C1 segment of cervical spinal cord (tissue), 14 donors: Measurements from ENCODE around the gene ERCC4.

Experiments used
- DNase-seq, 14 donors: peaks; one replicate each; lab custom pipeline; 2025; lab: John Stamatoyannopoulos, UW

ERCC4 gene

DNA sequence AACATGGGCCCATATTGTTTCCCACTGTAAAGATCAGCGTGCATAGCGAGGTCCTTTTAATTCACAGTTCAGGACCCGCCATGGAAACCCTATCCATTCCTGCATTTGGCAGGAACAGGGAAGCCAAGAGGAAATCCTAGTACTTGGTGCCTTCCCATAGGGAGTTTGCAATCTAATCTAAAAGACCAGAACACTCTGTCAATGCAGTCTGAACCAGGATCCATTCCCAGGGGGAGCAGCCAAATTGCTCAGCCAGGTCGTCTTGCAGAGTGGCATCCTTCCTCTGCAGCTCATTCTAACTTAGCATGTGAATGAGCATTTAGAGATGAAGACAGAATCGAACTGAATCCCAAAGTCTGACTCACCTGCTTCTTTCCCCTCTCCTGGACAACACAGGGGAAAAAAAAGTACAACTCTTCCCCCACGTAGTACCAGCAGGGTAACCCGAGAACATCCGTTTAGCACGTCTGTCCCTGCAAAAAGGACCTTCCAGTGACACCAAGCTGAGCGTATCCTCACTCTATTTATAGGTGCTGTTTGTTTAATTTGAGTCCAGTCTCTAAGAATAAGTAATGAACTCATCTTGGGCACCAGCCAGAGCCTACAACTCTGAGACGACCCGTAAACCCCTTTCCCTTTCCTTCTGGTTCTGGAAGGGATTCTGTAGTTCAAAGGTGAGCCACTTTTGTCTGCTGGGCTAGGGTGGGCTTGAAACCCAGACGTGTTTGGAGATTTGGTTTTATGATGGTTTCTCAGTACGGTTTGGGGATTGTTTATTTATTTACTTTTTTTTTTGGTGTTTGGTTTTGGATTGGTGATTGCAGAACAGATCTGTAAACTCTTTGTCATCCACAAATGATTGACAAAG lies 74.5 kb downstream of the ERCC4 start:
- DNase-seq: no peak

GRCh38 chr16:13995194-13995593 lies 75.2 kb downstream of the ERCC4 start:
- no peak for DNase-seq

DNA sequence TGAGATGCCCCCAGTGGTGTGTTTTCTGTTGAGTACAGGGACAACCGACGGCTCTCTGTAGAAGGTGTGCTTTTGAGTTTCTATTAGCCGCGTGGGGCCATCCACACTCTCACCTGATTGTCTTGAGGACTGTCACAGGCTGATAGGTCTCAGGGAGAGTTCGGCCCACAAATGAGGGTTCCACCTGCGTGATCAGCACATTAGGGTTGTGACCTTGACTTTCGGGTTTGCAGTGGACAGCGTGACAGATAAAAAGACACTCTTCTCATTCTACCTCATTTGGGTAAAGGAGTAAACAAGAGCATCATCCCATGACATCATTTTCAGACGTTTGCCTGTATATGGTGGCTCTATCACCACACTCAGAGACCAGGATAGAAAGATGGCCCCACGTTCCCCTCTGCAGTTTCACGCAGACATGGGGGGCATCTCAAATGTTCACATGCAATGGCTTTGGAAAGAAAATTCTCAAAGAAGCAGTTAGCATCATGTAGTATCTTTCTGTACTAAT lies 76.9 kb downstream of the ERCC4 start:
- DNase-seq: no peak

GRCh38 chr16:13997526-13997925 lies 77.6 kb downstream of the ERCC4 start:
- no peak for DNase-seq

DNA sequence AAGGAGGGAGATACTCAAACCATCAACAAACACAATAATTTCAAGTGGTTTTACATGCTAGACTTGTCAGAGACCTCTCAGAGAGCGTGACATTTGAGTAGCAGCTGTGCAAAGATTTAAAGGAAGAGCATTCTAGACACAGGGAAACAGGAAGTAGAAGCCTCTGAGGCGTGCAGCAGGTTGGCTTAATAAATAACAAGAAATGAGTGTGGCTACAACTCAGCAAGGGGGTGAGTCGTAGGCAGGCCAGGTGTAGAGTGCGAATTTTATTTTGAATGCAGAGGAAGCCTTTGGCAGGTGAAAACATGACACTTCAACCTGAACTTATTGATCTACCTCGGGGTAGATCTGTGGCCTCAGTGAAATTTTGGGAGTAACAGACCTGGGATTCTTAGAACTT lies 78.0 kb downstream of the ERCC4 start:
- DNase-seq: no peak

GRCh38 chr16:13999071-13999894 lies 79.3 kb downstream of the ERCC4 start:
- DNase-seq: no peak

DNA sequence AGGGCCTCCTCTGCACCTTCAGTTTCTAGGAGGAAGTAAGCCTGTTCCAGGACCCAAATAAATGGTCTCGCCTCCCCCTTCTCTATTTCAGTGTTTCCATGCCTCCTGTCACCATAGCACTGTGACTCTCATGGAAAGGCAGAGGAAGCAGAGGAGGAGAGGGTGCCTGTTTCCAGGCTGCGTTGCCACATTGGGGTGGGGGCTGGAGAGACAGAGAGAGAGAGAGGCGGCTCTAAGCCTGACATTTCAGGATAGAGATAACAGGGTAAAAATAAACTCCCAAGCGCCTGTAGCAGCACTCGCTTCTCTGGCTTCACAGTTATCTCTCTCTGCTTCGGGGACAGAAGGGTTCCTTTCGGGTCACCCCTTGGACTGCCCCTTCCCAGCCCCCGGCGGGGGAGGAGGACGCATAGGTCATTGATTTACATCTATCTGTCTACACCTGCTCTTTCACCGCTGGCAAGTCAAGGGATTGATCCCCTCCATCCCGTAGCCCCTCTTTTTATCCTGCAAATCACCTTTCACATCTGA lies 80.0 kb downstream of the ERCC4 start:
- DNase-seq: no peak

DNA sequence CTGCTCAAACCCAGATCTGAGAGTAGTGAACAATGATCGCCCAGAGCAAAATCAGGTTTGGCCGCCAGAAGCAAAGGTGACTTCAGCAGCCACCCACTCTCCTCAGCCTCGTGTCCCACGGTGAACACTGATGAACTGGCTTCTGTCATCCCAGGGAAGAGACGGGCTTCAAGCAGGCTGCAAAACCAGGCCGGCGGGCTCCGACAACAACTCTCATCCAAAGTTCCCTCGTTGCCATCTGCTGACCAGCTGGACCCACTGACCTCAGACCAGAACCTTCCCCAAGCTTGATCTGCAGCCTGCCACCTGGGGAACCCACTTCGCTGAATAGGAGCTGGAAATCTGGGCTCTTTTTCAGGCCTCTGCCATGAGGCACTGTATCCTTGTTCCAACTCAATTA lies 81.6 kb downstream of the ERCC4 start:
- DNase-seq: peak in 1 of 14 donors; percentile 36
